SK-N-SH (cell line): ENCODE data around the gene HAUS5. TPM values are rescaled to one million over a fixed set of nuclear protein-coding genes. Genes with fewer than 3 reads are reported as not detected.

ENCODE experiments used
- CTCF ChIA-PET: fragments of 300-600, 350-600 bp; formaldehyde crosslinking; extraction: SDS; loops from one replicate; lab custom pipeline; 2021; lab: Yijun Ruan, JAX
- POLR2A ChIA-PET: fragments of 350-600 bp; sonication (Branson Sonifier 250); formaldehyde crosslinking; extraction: SDS; loops from one replicate; lab custom pipeline; 2020; ENCODE audit warnings: antibody characterized with exemption, inconsistent platforms; lab: Yijun Ruan, JAX
- DNase-seq: peaks from one replicate; pipeline ENCODE4 v3.0.0; 2012
- H2AFZ ChIP-seq: fragments of 200-600 bp; sonication (generic); 2 replicates; pipeline ENCODE4 v1.8.1; 2016; ENCODE audit warnings: antibody characterized with exemption, mild to moderate bottlenecking, low read depth
- H3F3A ChIP-seq: fragments of 200-600 bp; sonication (generic); replicated peaks from 2 replicates; pipeline ENCODE3; 2016; ENCODE audit warnings: antibody characterized with exemption, mild to moderate bottlenecking; ENCODE audit not compliant: insufficient read depth
- H3K27ac ChIP-seq, 2 experiments: fragments of 200-500 bp in 1 of 2; fragments of 200-600 bp in 1 of 2; sonication (Bioruptor generic) in 1 of 2; sonication (generic), shearing (Covaris generic) in 1 of 2; 2 replicates each; pipeline versions ENCODE4 v1.5.1 to v1.6.1; 2014 to 2016; ENCODE audit warnings: low read depth in 2 of 2, inconsistent platforms in 1 of 2, low read length in 1 of 2, mild to moderate bottlenecking in 1 of 2, mixed read lengths in 1 of 2
- H3K27me3 ChIP-seq: fragments of 200-600 bp; sonication (generic), shearing (Covaris generic); 2 replicates; pipeline ENCODE4 v1.6.1; 2016; ENCODE audit warnings: mixed run types; ENCODE audit not compliant: insufficient read depth
- H3K36me3 ChIP-seq, 2 experiments: fragments of 200-500 bp in 1 of 2; fragments of 200-600 bp in 1 of 2; sonication (Bioruptor generic) in 1 of 2; sonication (generic) in 1 of 2; replicated peaks in 1 of 2; 2 replicates each; pipeline versions ENCODE3 to v1.5.1; 2014 to 2016; ENCODE audit warnings: low read length in 1 of 2, mild to moderate bottlenecking in 1 of 2; ENCODE audit not compliant: insufficient read depth in 2 of 2, control insufficient read depth in 1 of 2
- H3K4me1 ChIP-seq, 2 experiments: fragments of 200-500 bp in 1 of 2; fragments of 200-600 bp in 1 of 2; sonication (Bioruptor generic) in 1 of 2; sonication (generic), shearing (Covaris generic) in 1 of 2; 2 replicates each; pipeline versions ENCODE4 v1.5.1 to v1.6.1; 2014 to 2016; ENCODE audit warnings: low read depth in 1 of 2, low read length in 1 of 2, mixed run types in 1 of 2; ENCODE audit not compliant: insufficient read depth in 2 of 2, control insufficient read depth in 1 of 2
- H3K4me2 ChIP-seq: fragments of 200-600 bp; sonication (generic), shearing (Covaris generic); 2 replicates; pipeline ENCODE4 v1.6.1; 2017; ENCODE audit warnings: mixed run types
- H3K4me3 ChIP-seq, 2 experiments: fragments of 200-500 bp in 1 of 2; fragments of 200-600 bp in 1 of 2; sonication (Bioruptor generic) in 1 of 2; sonication (generic), shearing (Covaris generic) in 1 of 2; 2 replicates each; pipeline versions ENCODE4 v1.5.1 to v1.8.1; 2014 to 2016; ENCODE audit warnings: low read depth in 2 of 2, inconsistent platforms in 1 of 2, low read length in 1 of 2, mild to moderate bottlenecking in 1 of 2, mixed read lengths in 1 of 2, moderate library complexity in 1 of 2
- H3K79me2 ChIP-seq: fragments of 200-600 bp; sonication (generic); 2 replicates; pipeline ENCODE4 v1.8.1; 2017; ENCODE audit warnings: mild to moderate bottlenecking; ENCODE audit not compliant: insufficient read depth
- H3K9ac ChIP-seq: fragments of 200-600 bp; sonication (generic); 2 replicates; pipeline ENCODE4 v1.6.1; 2017; ENCODE audit warnings: mixed run types
- H3K9me2 ChIP-seq: fragments of 200-600 bp; sonication (generic); 2 replicates; pipeline ENCODE4 v1.6.1; 2017; ENCODE audit warnings: mixed run types
- H3K9me3 ChIP-seq: fragments of 200-600 bp; sonication (generic); 2 replicates; pipeline ENCODE4 v1.6.1; 2017; ENCODE audit warnings: mixed run types, mild to moderate bottlenecking, moderate library complexity
- H4K20me1 ChIP-seq: fragments of 200-600 bp; sonication (generic); 2 replicates; pipeline ENCODE4 v1.6.1; 2017; ENCODE audit warnings: mild to moderate bottlenecking, mixed run types; ENCODE audit not compliant: insufficient read depth
- CHD2 ChIP-seq: fragments of 150-350 bp; IDR thresholded peaks from 2 replicates; pipeline ENCODE4 v1.6.1; 2018; ENCODE audit warnings: low read length; ENCODE audit not compliant: partially characterized antibody
- ELF1 ChIP-seq: IDR thresholded peaks from 2 replicates; pipeline ENCODE4 v1.4.0; 2012
- FOSL2 ChIP-seq: IDR thresholded peaks from 2 replicates; pipeline ENCODE4 v1.4.0; 2012; ENCODE audit warnings: low read depth, mild to moderate bottlenecking, moderate library complexity, borderline replicate concordance
- FOXJ3 ChIP-seq: sonication (generic); formaldehyde crosslinking; IDR thresholded peaks from 2 replicates; pipeline ENCODE4 v1.5.1; 2020; ENCODE audit warnings: mild to moderate bottlenecking, missing genetic modification reagents
- GABPA ChIP-seq: IDR thresholded peaks from 2 replicates; pipeline ENCODE4 v1.4.0; 2012; ENCODE audit warnings: low read depth, mild to moderate bottlenecking
- JUND ChIP-seq: IDR thresholded peaks from 2 replicates; pipeline ENCODE4 v1.4.0; 2012
- MXI1 ChIP-seq: IDR thresholded peaks from 2 replicates; pipeline ENCODE4 v1.6.1; 2012; ENCODE audit warnings: mild to moderate bottlenecking, low read depth, low read length, improper control_type of control experiment
- NFIC ChIP-seq: IDR thresholded peaks from 2 replicates; pipeline ENCODE4 v1.4.0; 2012; ENCODE audit warnings: borderline replicate concordance
- NRF1 ChIP-seq: IDR thresholded peaks from 2 replicates; pipeline ENCODE4 v1.6.1; 2012; ENCODE audit warnings: low read depth, mild to moderate bottlenecking, low read length
- PBX3 ChIP-seq: IDR thresholded peaks from 2 replicates; pipeline ENCODE4; 2012
- POLR2AphosphoS5 ChIP-seq: IDR thresholded peaks from 2 replicates; pipeline ENCODE4 v1.6.1; 2012; ENCODE audit warnings: low read depth, low read length
- RFX5 ChIP-seq: IDR thresholded peaks from 2 replicates; pipeline ENCODE4 v1.6.1; 2012; ENCODE audit warnings: mild to moderate bottlenecking, improper control_type of control experiment, low read length
- RXRA ChIP-seq: IDR thresholded peaks from 2 replicates; pipeline ENCODE4 v1.4.0; 2012; ENCODE audit warnings: low read depth, mild to moderate bottlenecking, borderline replicate concordance
- SIN3A ChIP-seq: IDR thresholded peaks from 2 replicates; pipeline ENCODE4 v1.6.1; 2012; ENCODE audit warnings: low read depth, mild to moderate bottlenecking, low read length, moderate library complexity, borderline replicate concordance
- SMC3 ChIP-seq: IDR thresholded peaks from 2 replicates; pipeline ENCODE4 v1.6.1; 2012; ENCODE audit warnings: low read depth, low read length, improper control_type of control experiment
- TCF12 ChIP-seq: IDR thresholded peaks from 2 replicates; pipeline ENCODE4 v1.4.0; 2012
- USF1 ChIP-seq: IDR thresholded peaks from 2 replicates; pipeline ENCODE4 v1.4.0; 2012; ENCODE audit warnings: low read depth, borderline replicate concordance
- USF2 ChIP-seq: fragments of 150-350 bp; IDR thresholded peaks from 2 replicates; pipeline ENCODE4 v1.6.1; 2017; ENCODE audit warnings: antibody characterized with exemption, low read length, low read depth, borderline replicate concordance
- YY1 ChIP-seq: IDR thresholded peaks from 2 replicates; pipeline ENCODE4 v1.4.0; 2012; ENCODE audit warnings: low read depth, mild to moderate bottlenecking
- WGBS: methylation state at CpG from one replicate; pipeline ENCODE4 v1.1.6; 2017; ENCODE audit warnings: low lambda C conversion rate; 5-methylcytosine and 5-hydroxymethylcytosine counted together
- polyA plus RNA-seq, 3 experiments: library from polyadenylated mRNA; depleted of rRNA; stranded (reverse); fragments of >200 nt; gene quantifications; 2 replicates each; pipeline ENCODE4 v1.2.3, GENCODE V29; 2012

Gene HAUS5
- polyA plus RNA-seq, 1 of the 3 experiments (the other 2 are of a cell fraction): 7.1 TPM

DNA sequence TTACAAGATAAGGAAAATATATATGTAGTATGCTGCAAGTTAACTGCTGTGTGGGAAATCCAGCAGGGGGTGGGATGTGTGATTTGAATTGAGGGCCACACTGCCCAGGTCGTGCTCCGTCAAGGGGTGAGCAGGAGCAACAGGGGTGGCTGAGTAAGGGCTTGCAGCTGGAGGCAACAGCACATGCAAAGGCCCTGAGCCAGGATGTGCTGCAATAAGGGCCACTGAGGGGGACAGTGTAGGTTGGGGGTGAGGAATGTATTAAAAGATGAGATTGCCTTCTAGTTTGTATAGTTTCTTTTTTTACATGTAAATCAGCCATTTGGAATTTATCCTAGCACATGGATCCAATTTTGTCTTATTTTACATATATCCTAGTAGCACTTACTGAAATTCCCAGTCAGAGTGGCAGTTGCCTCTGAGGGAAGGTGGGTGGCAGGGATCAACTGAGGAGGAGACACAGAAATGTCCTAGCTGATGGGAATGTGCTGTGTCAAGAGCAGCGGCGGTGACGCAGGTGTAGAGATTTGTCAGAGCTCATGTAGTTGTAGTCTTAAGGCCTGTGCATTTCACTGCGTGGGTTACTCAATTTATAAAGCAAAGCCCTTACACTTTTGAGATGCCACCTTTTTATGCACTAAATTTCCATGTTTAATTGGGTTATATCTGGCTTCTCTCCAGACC, 10.9 kb downstream of the HAUS5 start:
- no peak overlapping the region for H3K4me3 ChIP-seq
- H2AFZ ChIP-seq: no peak overlapping the region
- H3K4me2 ChIP-seq: no peak overlapping the region
- H3K27ac ChIP-seq: no peak overlapping the region
- no peak overlapping the region for H3K9ac ChIP-seq
- ChIA-PET POLR2A (interaction anchor here (0.6 kb wide), 1 partner anchor 10 kb away, joined by 3 read pairs; no protein-coding TSS in a partner anchor), CTCF (no interaction called here)
- peaks cover 9% of the 10 kb centered on the region for H3F3A ChIP-seq
- no peaks in the 10 kb centered on the region for H3K79me2 ChIP-seq
- H4K20me1 ChIP-seq: no peaks in the 10 kb centered on the region
- H3K36me3 ChIP-seq: peaks cover 0 to 3% of the 10 kb centered on the region in 2 experiments
- peaks cover 0 to 5% of the 10 kb centered on the region in 2 experiments; a peak in 1 of 4 replicates for H3K4me1 ChIP-seq
- no peaks in the 10 kb centered on the region for H3K27me3 ChIP-seq
- H3K9me3 ChIP-seq: no peaks in the 10 kb centered on the region
- WGBS: 93% methylated on average over 6 of the region's 6 CpGs
- TF ChIP-seq SMC3 (no peak), CHD2 (no peak), USF2 (no peak), YY1 (no peak), USF1 (no peak), FOSL2 (no peak), RFX5 (no peak), SIN3A (no peak), JUND (no peak), RXRA (no peak), NFIC (no peak), POLR2AphosphoS5 (no peak), TCF12 (no peak), PBX3 (no peak), FOXJ3 (no peak)
- DNase-seq: no peak
- no peaks in the 10 kb centered on the region for H3K9me2 ChIP-seq

GRCh38 chr19:35628264-35628564, 15.7 kb downstream of the HAUS5 start:
- H3K27ac ChIP-seq: peak overlapping the region; percentile 59 to 80
- peaks cover 9% of the 10 kb centered on the region for H3F3A ChIP-seq
- H3K36me3 ChIP-seq: peaks cover 21 to 22% of the 10 kb centered on the region in 2 experiments
- H2AFZ ChIP-seq: peak overlapping the region; percentile 91
- peak overlapping the region; percentile 86 to 96 for H3K4me3 ChIP-seq
- H3K9ac ChIP-seq: peak overlapping the region; percentile 73
- no peak for DNase-seq
- ChIA-PET POLR2A (interaction anchor here (0.6 to 1.0 kb wide), 2 partner anchors 12 to 14 kb away, joined by 3 to 5 read pairs; no protein-coding TSS in a partner anchor), CTCF (no interaction called here)
- H3K4me2 ChIP-seq: peak overlapping the region; percentile 92
- H3K27me3 ChIP-seq: no peaks in the 10 kb centered on the region
- TF ChIP-seq MXI1 (no peak), SIN3A (no peak), POLR2AphosphoS5 (no peak), GABPA (no peak), ELF1 (no peak), NRF1 (no peak)
- H3K9me2 ChIP-seq: no peaks in the 10 kb centered on the region
- no peaks in the 10 kb centered on the region for H4K20me1 ChIP-seq
- peaks cover 0 to 12% of the 10 kb centered on the region in 2 experiments; a peak in 2 of 4 replicates for H3K4me1 ChIP-seq
- peaks cover 17% of the 10 kb centered on the region for H3K79me2 ChIP-seq
- 13% methylated on average over 9 of the region's 9 CpGs for WGBS
- no peaks in the 10 kb centered on the region for H3K9me3 ChIP-seq
